HCT116 (cell line): ENCODE measurements around the gene NAPSA. TPM values are rescaled to one million over a fixed set of nuclear protein-coding genes. Genes with fewer than 3 reads are reported as not detected.

Experiments used
- ATAC-seq: fragments of 200-7000 bp; cut with Tn5 transposase; 2 replicates; pipeline ENCODE4 v1.9.1; 2020; ENCODE audit warnings: mild to moderate bottlenecking, moderate library complexity
- BruUV-seq: library from RNA; stranded (reverse); fragments of 400-500 nt; replicated peaks from 2 replicates; lab custom pipeline; 2021; lab: Mats Ljungman, UMichigan
- CTCF ChIA-PET: fragments of 300-600 bp; sonication (Branson Sonifier 250); formaldehyde crosslinking; loops from one replicate; lab custom pipeline; 2021; ENCODE audit warnings: antibody characterized with exemption; lab: Charles Lee
- POLR2A ChIA-PET: fragments of 300-600, 350-600 bp; sonication (Branson Sonifier 250); formaldehyde crosslinking; loops from one replicate; lab custom pipeline; 2021; ENCODE audit warnings: antibody characterized with exemption; lab: Charles Lee
- RAD21 ChIA-PET, 2 experiments: fragments of 300-600 bp; sonication (Branson Sonifier 250); formaldehyde crosslinking; loops; one replicate each; lab custom pipeline; 2023; ENCODE audit warnings: low total read pairs in 2 of 2; ENCODE audit not compliant: uncharacterized antibody in 2 of 2, unreplicated experiment in 2 of 2, low non-redundant PET in 1 of 2; lab: Charles Lee
- DNase-seq: peaks from one replicate; pipeline ENCODE4 v3.0.0-alpha.2; 2010; ENCODE audit warnings: low read depth, low spot score
- H2AFZ ChIP-seq: fragments of 200-600 bp; shearing (Covaris generic), sonication (generic); 2 replicates; pipeline ENCODE4 v1.6.1; 2017; ENCODE audit warnings: low read depth, mixed run types, mixed read lengths, antibody characterized with exemption, low read length; ENCODE audit not compliant: poor library complexity, severe bottlenecking
- H3K27ac ChIP-seq: 2 replicates; pipeline ENCODE4 v1.5.1; 2012; ENCODE audit warnings: low read depth, low read length
- H3K27me3 ChIP-seq: fragments of 200-600 bp; sonication (generic); 2 replicates; pipeline ENCODE4 v1.6.1; 2016; ENCODE audit warnings: mixed run types, low read length, mixed read lengths; ENCODE audit not compliant: insufficient read depth
- H3K36me3 ChIP-seq, 2 experiments: fragments of 200-500 bp in 1 of 2; fragments of 200-600 bp in 1 of 2; sonication (Bioruptor generic) in 1 of 2; sonication (generic) in 1 of 2; 2 replicates each; pipeline versions ENCODE4 v1.5.1 to v1.6.1; 2014 to 2016; ENCODE audit warnings: low read length in 2 of 2, inconsistent platforms in 1 of 2, mixed read lengths in 1 of 2, mixed run types in 1 of 2; ENCODE audit not compliant: insufficient read depth in 2 of 2, control insufficient read depth in 1 of 2
- H3K4me1 ChIP-seq, 2 experiments: fragments of 200-600 bp in 1 of 2; sonication (generic) in 1 of 2; 2 replicates each; pipeline versions ENCODE4 v1.5.1 to v1.6.1; 2012 to 2017; ENCODE audit warnings: low read length in 2 of 2, inconsistent platforms in 1 of 2, mild to moderate bottlenecking in 1 of 2, mixed read lengths in 1 of 2, mixed run types in 1 of 2, moderate library complexity in 1 of 2; ENCODE audit not compliant: insufficient read depth in 2 of 2, control insufficient read depth in 1 of 2
- H3K4me2 ChIP-seq: fragments of 200-600 bp; sonication (generic); 2 replicates; pipeline ENCODE4 v1.6.1; 2017; ENCODE audit warnings: mixed run types, low read length, mixed read lengths
- H3K4me3 ChIP-seq, 2 experiments: fragments of 200-600 bp in 1 of 2; sonication (generic) in 1 of 2; replicated peaks in 1 of 2; 2 replicates each; pipeline ENCODE4 v1.5.1; 2011 to 2016; ENCODE audit warnings: low read length in 2 of 2, control low read depth in 1 of 2, low read depth in 1 of 2, mild to moderate bottlenecking in 1 of 2, mixed read lengths in 1 of 2, mixed run types in 1 of 2
- H3K79me2 ChIP-seq: fragments of 200-600 bp; sonication (generic); 2 replicates; pipeline ENCODE4 v1.6.1; 2017; ENCODE audit warnings: mild to moderate bottlenecking, mixed run types, low read length, moderate library complexity, mixed read lengths; ENCODE audit not compliant: insufficient read depth
- H3K9ac ChIP-seq: fragments of 200-600 bp; sonication (generic); 2 replicates; pipeline ENCODE4 v1.6.1; 2016; ENCODE audit warnings: low read length, mixed read lengths
- H3K9me2 ChIP-seq: fragments of 200-600 bp; sonication (generic), shearing (Covaris generic); 2 replicates; pipeline ENCODE4 v1.6.1; 2017; ENCODE audit warnings: mixed run types, mild to moderate bottlenecking, moderate library complexity; ENCODE audit not compliant: insufficient read depth
- H3K9me3 ChIP-seq, 2 experiments: fragments of 200-500 bp in 1 of 2; fragments of 200-600 bp in 1 of 2; sonication (Bioruptor generic) in 1 of 2; sonication (generic) in 1 of 2; 2 replicates each; pipeline ENCODE4 v1.6.1; 2014 to 2017; ENCODE audit warnings: low read length in 2 of 2, mixed read lengths in 2 of 2, inconsistent platforms in 1 of 2, low read depth in 1 of 2, mild to moderate bottlenecking in 1 of 2, mixed run types in 1 of 2, moderate library complexity in 1 of 2; ENCODE audit not compliant: control insufficient read depth in 1 of 2, insufficient read depth in 1 of 2
- H4K20me1 ChIP-seq: fragments of 200-600 bp; sonication (generic), shearing (Covaris generic); 2 replicates; pipeline ENCODE4 v1.6.1; 2017; ENCODE audit warnings: mixed run types, mild to moderate bottlenecking, moderate library complexity; ENCODE audit not compliant: insufficient read depth
- CBX3 ChIP-seq: IDR thresholded peaks from 2 replicates; pipeline ENCODE4 v1.6.1; 2012; ENCODE audit warnings: low read depth
- CEBPB ChIP-seq: IDR thresholded peaks from 2 replicates; pipeline ENCODE4 v1.6.1; 2012; ENCODE audit warnings: low read depth
- EGR1 ChIP-seq: IDR thresholded peaks from 2 replicates; pipeline ENCODE4 v1.6.1; 2012; ENCODE audit warnings: low read depth
- EZH2phosphoT487 ChIP-seq: fragments of 200-600 bp; IDR thresholded peaks from 2 replicates; pipeline ENCODE4 v1.6.1; 2018; ENCODE audit warnings: antibody characterized with exemption, borderline replicate concordance
- FOSL1 ChIP-seq: IDR thresholded peaks from 2 replicates; pipeline ENCODE4 v1.6.1; 2012; ENCODE audit warnings: low read depth
- JUND ChIP-seq: IDR thresholded peaks from 2 replicates; pipeline ENCODE4 v1.6.1; 2012
- POLR2A ChIP-seq: IDR thresholded peaks from 2 replicates; pipeline ENCODE4 v1.7.0; 2011; ENCODE audit warnings: borderline replicate concordance; ENCODE audit not compliant: insufficient read depth, insufficient read length; ENCODE audit errors: extremely low read depth
- POLR2AphosphoS5 ChIP-seq: IDR thresholded peaks from 2 replicates; pipeline ENCODE4 v1.6.1; 2011; ENCODE audit warnings: mild to moderate bottlenecking, low read depth, low read length, moderate library complexity
- RAD21 ChIP-seq: IDR thresholded peaks from 2 replicates; pipeline ENCODE4 v1.6.1; 2012; ENCODE audit warnings: low read depth, mild to moderate bottlenecking
- SRF ChIP-seq: IDR thresholded peaks from 2 replicates; pipeline ENCODE4 v1.6.1; 2012; ENCODE audit warnings: low read depth
- TCF7L2 ChIP-seq: IDR thresholded peaks from 2 replicates; pipeline ENCODE4 v1.7.0; 2011; ENCODE audit warnings: borderline replicate concordance, inconsistent platforms; ENCODE audit not compliant: insufficient read depth, insufficient read length; ENCODE audit errors: extremely low read depth
- ZFX ChIP-seq: fragments of 450-650 bp; IDR thresholded peaks from 2 replicates; pipeline ENCODE4 v1.6.1; 2017
- ZNF274 ChIP-seq: fragments of 200-500 bp; sonication (Bioruptor generic); IDR thresholded peaks from 2 replicates; pipeline ENCODE4 v1.6.1; 2014; ENCODE audit warnings: mild to moderate bottlenecking, low read depth, low read length, inconsistent platforms
- intact Hi-C: fragments of 100-400 bp; cut with micrococcal nuclease; formaldehyde crosslinking; loops from 2 replicates; pipeline ENCODE4 v1.10.0; 2022
- total RNA-seq: library from RNA; stranded (reverse); gene quantifications from one replicate; pipeline ENCODE4 v1.2.1, GENCODE V29; 2021; ENCODE audit not compliant: unreplicated experiment
- TF ChIP-seq, protein P1 (sequence below): IDR thresholded peaks from 2 replicates; pipeline ENCODE4 v1.6.1; 2012
- TF ChIP-seq, protein P2 (sequence below), 3 experiments: fragments of 200-600 bp in 1 of 3; sonication (generic) in 1 of 3; IDR thresholded peaks in 2 of 3; conservative IDR thresholded peaks in 1 of 3; 2 replicates each; pipeline ENCODE4 v1.5.1; 2012 to 2017; ENCODE audit warnings: low read depth in 2 of 3, low read length in 2 of 3, antibody characterized with exemption in 1 of 3, borderline replicate concordance in 1 of 3, control low read depth in 1 of 3, mild to moderate bottlenecking in 1 of 3, mixed read lengths in 1 of 3, mixed run types in 1 of 3, moderate library complexity in 1 of 3; ENCODE audit not compliant: insufficient read depth in 1 of 3
- TF ChIP-seq, protein P3 (sequence below): IDR thresholded peaks from 2 replicates; pipeline ENCODE4 v1.6.1; 2012; ENCODE audit warnings: low read depth

The NAPSA gene
- total RNA-seq, 1 experiment from 2014 or later = 4.4 TPM

DNA sequence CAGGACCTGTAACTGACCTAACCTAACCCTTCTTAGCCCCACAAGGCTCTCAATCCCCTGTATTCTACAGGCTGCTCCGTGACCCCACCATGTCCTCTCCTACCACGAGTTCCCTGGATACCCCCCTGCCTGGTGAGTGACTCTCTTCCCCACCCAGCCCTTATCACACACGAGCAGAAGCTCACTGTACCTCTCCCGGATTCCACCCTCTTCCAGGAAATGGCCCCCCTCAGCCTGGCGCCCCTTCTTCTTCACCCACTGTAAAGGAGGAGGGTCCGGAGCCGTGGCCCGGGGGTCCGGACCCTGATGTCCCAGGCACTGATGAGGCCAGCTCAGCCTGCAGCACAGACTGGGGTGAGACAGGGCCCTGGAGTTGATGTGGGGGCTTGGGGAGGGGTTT is 12.1 kb upstream of the NAPSA start:
- H3K4me2 ChIP-seq = peak overlapping the region; percentile 67
- H3K79me2 ChIP-seq = peaks cover 14% of the 10 kb centered on the region; the same call in 1 of the 2 replicates
- no peaks in the 10 kb centered on the region for H4K20me1 ChIP-seq
- H3K27ac ChIP-seq = peak overlapping the region; percentile 51; the same call in 1 of the 2 replicates
- ChIA-PET RAD21 (no interaction called here), POLR2A (interaction anchor here (1.0 kb wide), 1 partner anchor 347 kb away, joined by 5 read pairs; no protein-coding TSS in a partner anchor), CTCF (interaction anchor here (1.0 kb wide), 1 partner anchor 9 kb away, joined by 3 read pairs; no protein-coding TSS in a partner anchor)
- intact Hi-C loops = no loop called here
- H3K4me3 ChIP-seq = peak overlapping the region; percentile 43 to 95
- no peaks in the 10 kb centered on the region for H3K27me3 ChIP-seq
- H3K36me3 ChIP-seq = peaks cover 28 to 34% of the 10 kb centered on the region in 2 experiments
- ATAC-seq (no peak), DNase-seq (no peak)
- H3K9me3 ChIP-seq = no peaks in the 10 kb centered on the region
- no peak overlapping the region for H2AFZ ChIP-seq
- H3K9ac ChIP-seq = no peak overlapping the region
- H3K9me2 ChIP-seq = no peaks in the 10 kb centered on the region
- no TSS peak for BruUV-seq
- TF ChIP-seq, protein P1, sequence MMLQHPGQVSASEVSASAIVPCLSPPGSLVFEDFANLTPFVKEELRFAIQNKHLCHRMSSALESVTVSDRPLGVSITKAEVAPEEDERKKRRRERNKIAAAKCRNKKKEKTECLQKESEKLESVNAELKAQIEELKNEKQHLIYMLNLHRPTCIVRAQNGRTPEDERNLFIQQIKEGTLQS = no peak
- TF ChIP-seq FOSL1 = no peak
- TF ChIP-seq ZFX = no peak
- TF ChIP-seq POLR2AphosphoS5 = no peak
- TF ChIP-seq, protein P2, sequence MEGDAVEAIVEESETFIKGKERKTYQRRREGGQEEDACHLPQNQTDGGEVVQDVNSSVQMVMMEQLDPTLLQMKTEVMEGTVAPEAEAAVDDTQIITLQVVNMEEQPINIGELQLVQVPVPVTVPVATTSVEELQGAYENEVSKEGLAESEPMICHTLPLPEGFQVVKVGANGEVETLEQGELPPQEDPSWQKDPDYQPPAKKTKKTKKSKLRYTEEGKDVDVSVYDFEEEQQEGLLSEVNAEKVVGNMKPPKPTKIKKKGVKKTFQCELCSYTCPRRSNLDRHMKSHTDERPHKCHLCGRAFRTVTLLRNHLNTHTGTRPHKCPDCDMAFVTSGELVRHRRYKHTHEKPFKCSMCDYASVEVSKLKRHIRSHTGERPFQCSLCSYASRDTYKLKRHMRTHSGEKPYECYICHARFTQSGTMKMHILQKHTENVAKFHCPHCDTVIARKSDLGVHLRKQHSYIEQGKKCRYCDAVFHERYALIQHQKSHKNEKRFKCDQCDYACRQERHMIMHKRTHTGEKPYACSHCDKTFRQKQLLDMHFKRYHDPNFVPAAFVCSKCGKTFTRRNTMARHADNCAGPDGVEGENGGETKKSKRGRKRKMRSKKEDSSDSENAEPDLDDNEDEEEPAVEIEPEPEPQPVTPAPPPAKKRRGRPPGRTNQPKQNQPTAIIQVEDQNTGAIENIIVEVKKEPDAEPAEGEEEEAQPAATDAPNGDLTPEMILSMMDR (IDR thresholded peaks at IDR 0.05 in 2 of 3, conservative IDR thresholded peaks at IDR 0.05 in 1 of 3; ENCODE audit: borderline replicate concordance in 1 of 3, insufficient read depth in 1 of 3, low read depth in 2 of 3, low read length in 2 of 3) = no peak
- TF ChIP-seq JUND = no peak
- TF ChIP-seq RAD21 = no peak
- no peak for TF ChIP-seq SRF
- TF ChIP-seq CBX3 = no peak
- no peak for TF ChIP-seq CEBPB
- TF ChIP-seq ZNF274 = no peak
- TF ChIP-seq, protein P3, sequence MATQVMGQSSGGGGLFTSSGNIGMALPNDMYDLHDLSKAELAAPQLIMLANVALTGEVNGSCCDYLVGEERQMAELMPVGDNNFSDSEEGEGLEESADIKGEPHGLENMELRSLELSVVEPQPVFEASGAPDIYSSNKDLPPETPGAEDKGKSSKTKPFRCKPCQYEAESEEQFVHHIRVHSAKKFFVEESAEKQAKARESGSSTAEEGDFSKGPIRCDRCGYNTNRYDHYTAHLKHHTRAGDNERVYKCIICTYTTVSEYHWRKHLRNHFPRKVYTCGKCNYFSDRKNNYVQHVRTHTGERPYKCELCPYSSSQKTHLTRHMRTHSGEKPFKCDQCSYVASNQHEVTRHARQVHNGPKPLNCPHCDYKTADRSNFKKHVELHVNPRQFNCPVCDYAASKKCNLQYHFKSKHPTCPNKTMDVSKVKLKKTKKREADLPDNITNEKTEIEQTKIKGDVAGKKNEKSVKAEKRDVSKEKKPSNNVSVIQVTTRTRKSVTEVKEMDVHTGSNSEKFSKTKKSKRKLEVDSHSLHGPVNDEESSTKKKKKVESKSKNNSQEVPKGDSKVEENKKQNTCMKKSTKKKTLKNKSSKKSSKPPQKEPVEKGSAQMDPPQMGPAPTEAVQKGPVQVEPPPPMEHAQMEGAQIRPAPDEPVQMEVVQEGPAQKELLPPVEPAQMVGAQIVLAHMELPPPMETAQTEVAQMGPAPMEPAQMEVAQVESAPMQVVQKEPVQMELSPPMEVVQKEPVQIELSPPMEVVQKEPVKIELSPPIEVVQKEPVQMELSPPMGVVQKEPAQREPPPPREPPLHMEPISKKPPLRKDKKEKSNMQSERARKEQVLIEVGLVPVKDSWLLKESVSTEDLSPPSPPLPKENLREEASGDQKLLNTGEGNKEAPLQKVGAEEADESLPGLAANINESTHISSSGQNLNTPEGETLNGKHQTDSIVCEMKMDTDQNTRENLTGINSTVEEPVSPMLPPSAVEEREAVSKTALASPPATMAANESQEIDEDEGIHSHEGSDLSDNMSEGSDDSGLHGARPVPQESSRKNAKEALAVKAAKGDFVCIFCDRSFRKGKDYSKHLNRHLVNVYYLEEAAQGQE = no peak
- no peak for TF ChIP-seq EZH2phosphoT487
- no peak for TF ChIP-seq TCF7L2
- no peak for TF ChIP-seq POLR2A
- TF ChIP-seq EGR1 = no peak
- TF ChIP-seq, all 23 proteins: peak for 0
- H3K4me1 ChIP-seq = peaks cover 4 to 13% of the 10 kb centered on the region in 2 experiments; a peak in 3 of 4 replicates
